Caki2 (cell line): ENCODE results near the gene NPC1L1. TPM values are rescaled to one million over a fixed set of nuclear protein-coding genes. Genes with fewer than 3 reads are reported as not detected.

Experiments used
- DNase-seq: peaks from one replicate; pipeline ENCODE4 v3.0.0-alpha.2; 2015; ENCODE audit warnings: low read depth
- in situ Hi-C: cut with HindIII; loops from 2 replicates; pipeline ENCODE4 v1.10.0; 2016; ENCODE audit warnings: low sequenced_read_pairs, low pct_unique_long_range_greater_than_20kb, mixed read lengths
- total RNA-seq: library from RNA; depleted of rRNA; stranded (reverse); fragments of >200 nt; shearing (Covaris generic); gene quantifications from 2 replicates; pipeline ENCODE4 v1.2.3, GENCODE V29; 2014; ENCODE audit warnings: low replicate concordance; rRNA removed

NPC1L1 gene
- total RNA-seq, 1 experiment from 2014 or later = not detected

- in situ Hi-C loops = no loop called here
- DNase-seq = no peak
Observed at GRCh38 chr7:44467217-44467548, 73.9 kb downstream of the NPC1L1 start.

- no peak for DNase-seq
Observed at GRCh38 chr7:44466300-44467216, 74.6 kb downstream of the NPC1L1 start.

GRCh38 chr7:44465490-44465889 is 75.6 kb downstream of the NPC1L1 start:
- DNase-seq = no peak

More at GRCh38 chr7:44466300-44467216, 74.6 kb downstream of the NPC1L1 start:
- in situ Hi-C loops = no loop called here

GRCh38 chr7:44463169-44463808 is 77.8 kb downstream of the NPC1L1 start:
- in situ Hi-C loops = no loop called here
- no peak for DNase-seq

More at GRCh38 chr7:44465490-44465889, 75.6 kb downstream of the NPC1L1 start:
- in situ Hi-C loops = no loop called here

Other genes with a start within 250 kb of the NPC1L1 start
- 0.14 and 0.23 TPM in 2 replicates for gene CAMK2B, start 215.7 kb downstream of the NPC1L1 start, total RNA-seq
- 29.4 and 30.3 TPM in 2 replicates for gene NUDCD3, start 50.7 kb downstream of the NPC1L1 start, total RNA-seq
- gene DDX56, start 32.6 kb upstream of the NPC1L1 start, total RNA-seq = 131 and 153 TPM in 2 replicates
- gene TMED4, start 40.9 kb upstream of the NPC1L1 start, total RNA-seq = 263 and 317 TPM in 2 replicates
- gene OGDH, start 65.3 kb upstream of the NPC1L1 start, total RNA-seq = 33.4 and 56.0 TPM in 2 replicates
- gene ZMIZ2, start 207.5 kb upstream of the NPC1L1 start, total RNA-seq = 4.6 and 20.0 TPM in 2 replicates